GM21526 (cell line): ENCODE measurements around the gene CCDC182.

Experiments used
- ATAC-seq: cut with Tn5 transposase; IDR thresholded peaks from one replicate; pipeline ENCODE4 v1.9.1; 2021; ENCODE audit warnings: moderate library complexity; ENCODE audit not compliant: unreplicated experiment, low FRiP score

Gene CCDC182

GRCh38 chr17:57732062-57732461 is 13.0 kb downstream of the CCDC182 start:
- no peak for ATAC-seq

- ATAC-seq: no peak
Observed at GRCh38 chr17:57730026-57730701, 14.9 kb downstream of the CCDC182 start.

DNA sequence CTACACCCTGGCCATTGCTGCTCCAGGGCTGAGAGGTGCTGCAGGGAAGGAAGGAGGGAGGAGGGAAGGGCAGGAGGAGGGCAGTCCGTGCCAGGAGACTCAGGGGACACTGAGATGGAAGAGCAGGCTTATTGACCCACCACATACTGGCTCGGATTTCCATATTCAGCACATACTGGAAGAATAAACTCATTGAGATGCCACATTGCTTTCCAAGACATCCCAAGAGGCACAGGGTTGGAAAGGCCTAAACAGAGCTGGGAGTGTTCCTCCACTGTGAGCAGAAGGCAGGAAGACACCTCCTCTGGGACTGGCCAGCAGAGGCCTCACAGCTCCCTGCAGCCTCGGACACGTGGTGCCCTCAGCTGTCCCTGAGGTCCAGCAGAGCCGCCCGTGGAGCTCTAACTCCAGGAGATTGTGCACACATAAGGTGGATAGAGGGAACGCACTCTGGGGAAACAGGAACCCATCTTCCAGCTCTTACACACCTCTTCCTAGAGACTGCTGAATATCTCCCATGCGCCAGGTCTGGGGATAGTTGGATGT is 17.4 kb downstream of the CCDC182 start:
- ATAC-seq: no peak

DNA sequence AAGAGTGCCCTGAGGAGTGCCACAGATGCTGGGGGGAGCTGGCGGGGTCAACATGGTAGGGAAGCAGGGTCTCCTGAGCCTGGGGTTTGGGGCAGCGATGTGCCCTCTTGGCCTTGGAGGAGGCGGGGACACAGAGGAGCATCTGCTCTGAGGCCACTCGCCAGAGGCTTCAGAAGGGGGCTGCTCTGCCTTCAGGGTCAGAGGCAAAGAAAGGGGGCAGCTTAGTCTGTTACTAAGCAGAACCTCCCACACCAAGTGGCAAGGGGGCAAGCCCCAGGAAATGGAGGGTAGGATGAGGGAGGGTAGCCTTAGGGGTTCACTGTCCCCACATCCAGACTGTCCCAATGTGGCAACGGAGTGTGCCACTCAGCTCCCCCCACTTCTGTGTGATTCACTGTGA is 18.3 kb downstream of the CCDC182 start:
- no peak for ATAC-seq

- ATAC-seq: no peak
Observed at GRCh38 chr17:57726213-57726790, 18.8 kb downstream of the CCDC182 start.

GRCh38 chr17:57724729-57725125 is 20.4 kb downstream of the CCDC182 start:
- ATAC-seq: no peak

DNA sequence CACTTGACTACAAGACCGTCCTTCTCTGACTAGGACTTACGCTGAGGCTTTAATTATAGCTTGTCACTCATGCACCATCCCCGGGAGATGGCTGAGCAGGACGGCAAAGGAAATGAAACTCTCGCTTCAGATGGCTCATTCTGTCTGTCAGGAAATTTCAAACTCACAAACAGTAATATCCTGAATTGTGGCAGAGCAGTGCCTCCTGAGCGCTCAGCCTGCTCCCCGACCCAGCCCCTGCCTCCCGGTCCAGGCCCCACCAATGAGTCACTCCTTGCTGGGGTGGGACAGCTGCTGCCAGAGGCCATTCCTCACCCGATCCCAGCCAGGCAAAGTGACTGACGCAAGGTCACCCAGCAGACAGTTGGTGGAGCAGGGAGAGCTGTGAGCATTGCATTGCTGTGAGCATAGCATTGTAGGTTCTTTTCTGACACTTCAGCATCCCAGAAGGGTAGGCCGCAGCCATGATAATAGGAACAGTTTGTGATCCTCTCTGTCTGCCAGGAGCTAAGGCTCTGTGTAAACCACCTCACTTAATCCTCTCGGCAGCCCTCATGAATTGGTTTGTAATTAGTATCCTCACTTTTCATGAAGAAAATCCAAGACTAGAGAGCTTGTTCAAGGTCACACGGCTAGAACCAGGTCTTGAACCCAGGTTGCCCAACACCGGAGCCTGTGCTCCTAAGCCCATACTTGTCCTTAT is 20.9 kb downstream of the CCDC182 start:
- no peak for ATAC-seq

GRCh38 chr17:57723427-57724025 is 21.6 kb downstream of the CCDC182 start:
- ATAC-seq: no peak

GRCh38 chr17:57722704-57723043 is 22.4 kb downstream of the CCDC182 start:
- ATAC-seq: no peak

- no peak for ATAC-seq
Observed at GRCh38 chr17:57721967-57722703, 23.0 kb downstream of the CCDC182 start.

- no peak for ATAC-seq
Observed at GRCh38 chr17:57720386-57721035, 24.6 kb downstream of the CCDC182 start.

DNA sequence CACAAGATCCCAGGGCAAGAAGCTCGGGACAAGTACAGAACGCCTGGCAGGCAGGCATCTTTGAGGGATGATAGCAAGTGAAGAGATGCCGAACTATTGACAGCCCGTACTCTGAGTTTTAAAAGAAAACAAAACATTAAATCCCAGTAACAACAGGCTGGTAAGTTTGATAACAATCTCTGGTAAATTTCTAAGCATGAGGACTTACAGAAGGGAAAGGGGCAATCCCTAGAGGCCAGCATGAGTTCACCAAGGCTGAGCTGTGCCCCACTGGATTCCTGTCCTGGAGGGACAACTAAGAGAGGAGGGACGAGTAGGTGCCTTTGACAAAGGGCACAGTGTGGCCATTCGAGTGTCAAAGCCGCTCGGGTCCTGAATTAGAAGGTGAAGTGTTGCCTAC is 26.2 kb downstream of the CCDC182 start:
- no peak for ATAC-seq

GRCh38 chr17:57715981-57716380 is 29.1 kb downstream of the CCDC182 start:
- no peak for ATAC-seq

DNA sequence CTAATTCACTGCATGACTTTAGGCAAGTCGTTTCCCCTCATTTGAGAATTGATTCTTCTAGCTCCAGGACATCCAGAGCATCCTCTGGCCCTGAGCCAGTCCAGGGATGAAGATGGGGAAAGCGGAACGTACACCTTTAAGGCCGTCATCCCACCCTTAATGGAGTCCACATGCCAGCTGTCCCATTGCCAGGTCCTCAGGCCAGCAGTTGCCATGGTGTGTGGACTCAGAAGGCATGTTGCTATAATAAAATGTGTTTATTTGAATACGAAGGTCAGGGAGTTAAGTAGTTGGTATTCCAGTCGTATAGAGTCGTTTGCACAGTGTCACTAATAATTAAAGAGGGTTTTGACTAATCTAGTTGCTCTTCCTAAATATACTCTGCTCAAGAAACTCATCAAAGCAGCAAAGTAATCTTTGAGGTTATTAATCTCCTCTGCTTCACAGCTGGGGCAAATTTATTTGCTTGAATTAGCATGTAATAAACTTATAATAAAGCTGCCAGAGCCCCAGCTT is 30.4 kb downstream of the CCDC182 start:
- ATAC-seq: no peak

GRCh38 chr17:57713140-57713539 is 32.0 kb downstream of the CCDC182 start:
- no peak for ATAC-seq

DNA sequence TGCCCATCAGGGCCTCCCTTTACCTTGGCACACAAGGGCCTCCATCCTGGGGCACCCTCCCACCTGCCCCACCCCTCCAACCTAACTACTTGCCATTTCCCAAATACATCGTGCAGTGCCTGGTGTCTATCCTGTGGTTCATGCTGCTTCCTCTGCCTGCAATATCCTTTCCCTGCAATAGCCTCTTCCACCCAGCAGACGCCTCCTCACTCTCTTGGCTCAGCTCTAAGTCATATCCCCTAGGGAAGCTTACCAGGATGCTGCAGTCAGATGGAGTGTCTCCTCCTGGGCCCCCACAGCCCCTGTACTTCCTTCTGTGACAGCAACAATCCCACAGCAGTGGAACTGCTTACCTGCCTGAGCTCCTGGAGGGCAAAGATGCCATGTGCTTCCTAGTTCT is 36.7 kb downstream of the CCDC182 start:
- no peak for ATAC-seq

- ATAC-seq: no peak
Observed at GRCh38 chr17:57707892-57708291, 37.2 kb downstream of the CCDC182 start.

DNA sequence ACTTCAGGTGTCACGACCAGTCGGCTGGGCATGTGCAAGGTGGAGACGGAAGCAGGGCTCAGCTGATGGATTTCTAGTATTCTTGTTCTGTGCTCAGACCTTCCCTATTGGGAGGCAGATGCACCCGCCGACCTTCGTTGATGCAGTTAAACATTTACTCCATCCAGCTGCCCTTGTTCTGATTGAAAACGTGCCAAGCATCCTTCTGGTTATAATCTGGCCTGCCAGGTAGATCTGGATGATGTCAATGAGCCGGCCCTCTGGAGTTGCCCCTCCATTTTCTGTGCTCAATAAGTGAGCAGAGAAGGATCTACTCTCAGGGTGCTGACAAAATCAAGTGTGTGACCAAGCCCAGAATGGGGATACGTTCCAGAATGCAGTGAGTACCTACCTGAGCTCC is 38.3 kb downstream of the CCDC182 start:
- ATAC-seq: no peak

DNA sequence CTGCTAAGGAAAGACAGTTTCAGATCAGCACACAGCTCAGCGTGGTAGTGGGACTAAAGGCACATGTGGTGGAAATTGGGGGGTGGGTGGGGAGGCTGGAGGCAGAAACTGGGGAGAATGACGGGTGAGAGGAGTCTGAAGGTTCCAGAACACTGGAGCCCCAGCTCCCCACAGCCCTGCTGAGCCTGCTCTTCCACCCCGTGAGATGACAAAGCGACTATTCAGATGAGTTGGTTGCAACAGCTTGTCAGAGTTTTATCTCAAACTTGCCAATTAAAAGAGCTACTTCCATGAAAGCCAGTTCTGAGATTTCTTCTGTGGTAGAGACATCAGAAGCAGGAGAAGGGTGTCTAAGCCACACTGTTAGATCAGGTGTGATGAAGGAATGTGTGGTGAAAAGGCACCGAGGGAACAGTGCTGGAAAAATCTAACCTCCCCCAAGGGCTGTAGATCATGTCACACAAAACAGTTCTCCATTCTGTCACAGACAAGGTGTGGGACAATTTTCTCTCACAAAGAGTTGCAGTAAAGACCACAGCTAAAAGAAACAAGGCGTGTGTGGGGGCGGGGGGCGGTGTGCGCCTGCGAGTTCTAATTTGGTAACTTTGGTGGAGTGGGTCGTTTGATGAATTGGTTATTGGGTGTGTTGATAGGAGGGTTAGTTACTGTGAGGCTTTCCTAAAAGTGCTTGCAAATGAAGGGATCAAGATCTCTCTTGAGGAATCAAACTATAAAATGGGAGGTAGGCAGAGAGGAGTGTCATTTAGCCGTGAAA is 39.0 kb downstream of the CCDC182 start:
- ATAC-seq: no peak
